Natural killer cell (primary cell): Measurements from ENCODE around the gene ANKRD9. TPM values are rescaled to one million over a fixed set of nuclear protein-coding genes. Genes with fewer than 3 reads are reported as not detected.

Experiments used
- ATAC-seq, 3 donors: fragments of 150-1000 bp in 2 of 3; fragments of 200-7000 bp in 1 of 3; cut with Tn5 transposase; 1 replicate in 1 of 3; 2 replicates in 2 of 3; pipeline ENCODE4 v1.10.0; 2021; ENCODE audit warnings: mild to moderate bottlenecking in 2 of 3, moderate library complexity in 2 of 3
- DNase-seq, 2 donors: peaks; one replicate each; pipeline versions ENCODE4 v3.0.0 to v3.0.0-alpha.2; 2013 to 2021; ENCODE audit warnings: mixed read lengths in 1 of 2
- H3K27ac ChIP-seq: one replicate; pipeline ENCODE4 v1.5.1; 2013; ENCODE audit warnings: mild to moderate bottlenecking, low read length
- H3K27me3 ChIP-seq: one replicate; pipeline ENCODE4 v1.6.1; 2013; ENCODE audit warnings: low read length; ENCODE audit not compliant: control insufficient read depth, insufficient read depth
- H3K36me3 ChIP-seq: one replicate; pipeline ENCODE4 v1.6.1; 2013; ENCODE audit warnings: low read length; ENCODE audit not compliant: control insufficient read depth, insufficient read depth
- H3K4me1 ChIP-seq: one replicate; pipeline ENCODE4 v1.6.1; 2013; ENCODE audit warnings: low read length; ENCODE audit not compliant: control insufficient read depth, insufficient read depth
- H3K4me3 ChIP-seq: one replicate; pipeline ENCODE4 v1.5.1; 2013; ENCODE audit warnings: low read length
- H3K9me3 ChIP-seq: one replicate; pipeline ENCODE4 v1.6.1; 2013; ENCODE audit warnings: low read length; ENCODE audit not compliant: control insufficient read depth, insufficient read depth
- H3K27ac Mint-ChIP-seq, 2 donors: one replicate each; pipeline ENCODE4 v1.8.0; 2022; ENCODE audit warnings: mild to moderate bottlenecking in 2 of 2, mixed read lengths in 2 of 2, moderate library complexity in 1 of 2
- H3K27me3 Mint-ChIP-seq, 2 donors: one replicate each; pipeline ENCODE4 v1.8.0; 2022; ENCODE audit warnings: low read depth in 2 of 2, mixed read lengths in 2 of 2
- H3K36me3 Mint-ChIP-seq: one replicate; pipeline ENCODE4 v1.8.0; 2022; ENCODE audit warnings: mixed read lengths
- H3K4me1 Mint-ChIP-seq, 2 donors: one replicate each; pipeline ENCODE4 v1.8.0; 2022; ENCODE audit warnings: mixed read lengths in 2 of 2
- H3K4me3 Mint-ChIP-seq: one replicate; pipeline ENCODE4 v1.8.0; 2022; ENCODE audit warnings: mild to moderate bottlenecking, moderate library complexity, mixed read lengths
- H3K9me3 Mint-ChIP-seq, 2 donors: one replicate each; pipeline ENCODE4 v1.8.0; 2022; ENCODE audit warnings: mixed read lengths in 2 of 2
- WGBS: methylation state at CpG from one replicate; pipeline ENCODE4 v1.1.7; 2013; ENCODE audit warnings: missing lambda C conversion rate; ENCODE audit not compliant: insufficient coverage; 5-methylcytosine and 5-hydroxymethylcytosine counted together
- intact Hi-C: fragments of 100-400 bp; cut with micrococcal nuclease; formaldehyde crosslinking; loops from one replicate; pipeline ENCODE4 v1.14.2; 2022
- total RNA-seq, 4 donors: library from RNA; stranded (reverse); fragments of 120-200 nt in 1 of 4; gene quantifications; one replicate each; pipeline versions ENCODE4 v1.2.3 to v1.2.4, GENCODE V29; 2013 to 2022
- TF ChIP-seq, protein P1 (sequence below): fragments of 200-600 bp; IDR thresholded peaks from one replicate; pipeline ENCODE4 v1.8.0; 2022; ENCODE audit warnings: antibody characterized with exemption

The ANKRD9 gene
- total RNA-seq, 3 donors from 2014 or later (not counting 1 experiment from before 2014, with no cell fraction given), result 4.0 to 11.0 (median 9.6) TPM

GRCh38 chr14:102510616-102511520 is 1.3 kb upstream of the ANKRD9 start:
- TF ChIP-seq, protein P1, sequence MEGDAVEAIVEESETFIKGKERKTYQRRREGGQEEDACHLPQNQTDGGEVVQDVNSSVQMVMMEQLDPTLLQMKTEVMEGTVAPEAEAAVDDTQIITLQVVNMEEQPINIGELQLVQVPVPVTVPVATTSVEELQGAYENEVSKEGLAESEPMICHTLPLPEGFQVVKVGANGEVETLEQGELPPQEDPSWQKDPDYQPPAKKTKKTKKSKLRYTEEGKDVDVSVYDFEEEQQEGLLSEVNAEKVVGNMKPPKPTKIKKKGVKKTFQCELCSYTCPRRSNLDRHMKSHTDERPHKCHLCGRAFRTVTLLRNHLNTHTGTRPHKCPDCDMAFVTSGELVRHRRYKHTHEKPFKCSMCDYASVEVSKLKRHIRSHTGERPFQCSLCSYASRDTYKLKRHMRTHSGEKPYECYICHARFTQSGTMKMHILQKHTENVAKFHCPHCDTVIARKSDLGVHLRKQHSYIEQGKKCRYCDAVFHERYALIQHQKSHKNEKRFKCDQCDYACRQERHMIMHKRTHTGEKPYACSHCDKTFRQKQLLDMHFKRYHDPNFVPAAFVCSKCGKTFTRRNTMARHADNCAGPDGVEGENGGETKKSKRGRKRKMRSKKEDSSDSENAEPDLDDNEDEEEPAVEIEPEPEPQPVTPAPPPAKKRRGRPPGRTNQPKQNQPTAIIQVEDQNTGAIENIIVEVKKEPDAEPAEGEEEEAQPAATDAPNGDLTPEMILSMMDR, result no peak
- Histone ChIP-seq H3K27ac (no peak overlapping the region), H3K4me3 (peak overlapping the region; percentile 87), H3K9me3 (no peaks in the 10 kb centered on the region), H3K36me3 (no peaks in the 10 kb centered on the region), H3K27me3 (no peaks in the 10 kb centered on the region), H3K4me1 (peaks cover 20% of the 10 kb centered on the region)
- Mint-ChIP-seq H3K4me3 (peak overlapping the region; percentile 90), H3K27me3 (peaks cover 0 to 4% of the 10 kb centered on the region in 2 donors), H3K27ac (peak overlapping the region in 1 of 2 donors; percentile 84), H3K9me3 (peaks cover 0 to 3% of the 10 kb centered on the region in 2 donors), H3K36me3 (no peaks in the 10 kb centered on the region), H3K4me1 (peaks cover 0 to 11% of the 10 kb centered on the region in 2 donors)
- 60% methylated on average over 19 of the region's 19 CpGs for WGBS
- ATAC-seq (no peak), DNase-seq (peak in 1 of 2 donors; percentile 43)
- intact Hi-C loops, result loop anchor here (10.0 kb wide), 1 partner anchor 146 kb away; the partner anchor contains the start of genes CINP and TECPR2

- ATAC-seq (peak; percentile 40 to 68 (median 56)), DNase-seq (peak; percentile 52 to 68)
- Histone ChIP-seq H3K9me3 (no peaks in the 10 kb centered on the region), H3K27me3 (no peaks in the 10 kb centered on the region), H3K27ac (peak overlapping the region; percentile 34), H3K4me3 (peak overlapping the region; percentile 29), H3K4me1 (peaks cover 20% of the 10 kb centered on the region), H3K36me3 (no peaks in the 10 kb centered on the region)
- intact Hi-C loops, result no loop called here
- Mint-ChIP-seq H3K27ac (peak overlapping the region; percentile 38 to 84), H3K4me3 (peak overlapping the region; percentile 77), H3K4me1 (peaks cover 0 to 11% of the 10 kb centered on the region in 2 donors), H3K9me3 (peaks cover 0 to 3% of the 10 kb centered on the region in 2 donors), H3K36me3 (no peaks in the 10 kb centered on the region), H3K27me3 (peaks cover 0 to 4% of the 10 kb centered on the region in 2 donors)
- WGBS, result 14% methylated on average over 110 of the region's 110 CpGs
- TF ChIP-seq, protein P1, result no peak
These were observed 516 bp downstream of the ANKRD9 start for GRCh38 chr14:102508774-102509745.

- no peaks in the 10 kb centered on the region for H3K9me3 ChIP-seq
- DNase-seq (no peak), ATAC-seq (no peak)
- Mint-ChIP-seq H3K27ac (peak overlapping the region; percentile 38 to 76), H3K4me3 (peak overlapping the region; percentile 77), H3K27me3 (no peaks in the 10 kb centered on the region), H3K9me3 (peaks cover 0 to 3% of the 10 kb centered on the region in 2 donors), H3K4me1 (peaks cover 0 to 11% of the 10 kb centered on the region in 2 donors), H3K36me3 (no peaks in the 10 kb centered on the region)
- H3K36me3 ChIP-seq, result no peaks in the 10 kb centered on the region
- intact Hi-C loops, result no loop called here
- no peak overlapping the region for H3K4me3 ChIP-seq
- H3K4me1 ChIP-seq, result peaks cover 20% of the 10 kb centered on the region
- no peak overlapping the region for H3K27ac ChIP-seq
- no peaks in the 10 kb centered on the region for H3K27me3 ChIP-seq
- 97% methylated on average over 14 of the region's 14 CpGs for WGBS
- TF ChIP-seq, protein P1, result no peak
These were observed 1.2 kb downstream of the ANKRD9 start for GRCh38 chr14:102508410-102508773.
